ENCODE results near the gene SCLY.

SCLY gene

GRCh38 chr2:238120463-238121298 lies 59.9 kb downstream of the SCLY start:
- no CpG with 5 or more reads among the region's 30 CpGs for WGBS (ENCODE audit: insufficient coverage, insufficient read length)
- H3K4me1 ChIP-seq (ENCODE audit: control insufficient read depth, insufficient read depth, low read length), result 0 out of 2 replicates have a peak, but pooled peaks cover 3% of the 10 kb centered on the region

GRCh38 chr2:238121511-238122286 lies 60.9 kb downstream of the SCLY start:
- DNase-seq (ENCODE audit: low read depth, low spot score), result no peak
- Histone ChIP-seq H3K36me3 (ENCODE audit: control insufficient read depth, insufficient read depth, low read length) (no peaks in the 10 kb centered on the region; the same call in 1 of the 2 replicates), H3K9me3 (ENCODE audit: control insufficient read depth, insufficient read depth, low read length) (no peaks in the 10 kb centered on the region), H3K27ac (ENCODE audit: low read length) (no peak overlapping the region), H3K27me3 (ENCODE audit: control insufficient read depth, insufficient read depth, low read length) (no peaks in the 10 kb centered on the region), H3K4me3 (ENCODE audit: low read length) (no peak overlapping the region), H3K4me1 (ENCODE audit: control insufficient read depth, insufficient read depth, low read length) (0 out of 2 replicates have a peak, but pooled peaks cover 3% of the 10 kb centered on the region)
- no CpG with 5 or more reads among the region's 27 CpGs for whole genome bisulfite sequencing (ENCODE audit: insufficient coverage, insufficient read length)

More at GRCh38 chr2:238120463-238121298, 59.9 kb downstream of the SCLY start:
- Histone ChIP-seq H3K9me3 (ENCODE audit: control insufficient read depth, insufficient read depth, low read length) (no peaks in the 10 kb centered on the region), H3K36me3 (ENCODE audit: control insufficient read depth, insufficient read depth, low read length) (no peaks in the 10 kb centered on the region; the same call in 1 of the 2 replicates), H3K27me3 (ENCODE audit: control insufficient read depth, insufficient read depth, low read length) (no peaks in the 10 kb centered on the region), H3K4me3 (ENCODE audit: low read length) (no peak overlapping the region), H3K27ac (ENCODE audit: low read length) (no peak overlapping the region)
- no peak for DNase-seq (ENCODE audit: low read depth, low spot score)

GRCh38 chr2:238122287-238123217 lies 61.8 kb downstream of the SCLY start:
- Histone ChIP-seq H3K9me3 (ENCODE audit: control insufficient read depth, insufficient read depth, low read length) (no peaks in the 10 kb centered on the region), H3K27ac (ENCODE audit: low read length) (no peak overlapping the region), H3K36me3 (ENCODE audit: control insufficient read depth, insufficient read depth, low read length) (no peaks in the 10 kb centered on the region), H3K4me3 (ENCODE audit: low read length) (no peak overlapping the region), H3K4me1 (ENCODE audit: control insufficient read depth, insufficient read depth, low read length) (0 out of 2 replicates have a peak, but pooled peaks cover 3% of the 10 kb centered on the region), H3K27me3 (ENCODE audit: control insufficient read depth, insufficient read depth, low read length) (no peaks in the 10 kb centered on the region)
- WGBS (ENCODE audit: insufficient coverage, insufficient read length), result no CpG with 5 or more reads among the region's 29 CpGs
- no peak for DNase-seq (ENCODE audit: low read depth, low spot score)

- no peaks in the 10 kb centered on the region for H3K9me3 ChIP-seq (ENCODE audit: control insufficient read depth, insufficient read depth, low read length)
- no peak for DNase-seq (ENCODE audit: low read depth, low spot score)
- H3K27ac ChIP-seq (ENCODE audit: low read length), result no peak overlapping the region
- no peaks in the 10 kb centered on the region for H3K27me3 ChIP-seq (ENCODE audit: control insufficient read depth, insufficient read depth, low read length)
- no peaks in the 10 kb centered on the region for H3K36me3 ChIP-seq (ENCODE audit: control insufficient read depth, insufficient read depth, low read length)
- H3K4me1 ChIP-seq (ENCODE audit: control insufficient read depth, insufficient read depth, low read length), result peaks cover 5% of the 10 kb centered on the region; the same call in 1 of the 2 replicates
- no CpG with 5 or more reads among the region's 22 CpGs for WGBS (ENCODE audit: insufficient coverage, insufficient read length)
- no peak overlapping the region for H3K4me3 ChIP-seq (ENCODE audit: low read length)
Observed at GRCh38 chr2:238123218-238123971, 62.6 kb downstream of the SCLY start.

GRCh38 chr2:238123991-238124470 lies 63.2 kb downstream of the SCLY start:
- Histone ChIP-seq H3K27me3 (ENCODE audit: control insufficient read depth, insufficient read depth, low read length) (no peaks in the 10 kb centered on the region), H3K4me1 (ENCODE audit: control insufficient read depth, insufficient read depth, low read length) (peaks cover 9% of the 10 kb centered on the region; the same call in 1 of the 2 replicates)
- WGBS (ENCODE audit: insufficient coverage, insufficient read length), result no CpG with 5 or more reads among the region's 14 CpGs

GRCh38 chr2:238124488-238125126 lies 63.8 kb downstream of the SCLY start:
- Histone ChIP-seq H3K4me3 (ENCODE audit: low read length) (no peak overlapping the region), H3K27me3 (ENCODE audit: control insufficient read depth, insufficient read depth, low read length) (no peaks in the 10 kb centered on the region), H3K36me3 (ENCODE audit: control insufficient read depth, insufficient read depth, low read length) (no peaks in the 10 kb centered on the region), H3K4me1 (ENCODE audit: control insufficient read depth, insufficient read depth, low read length) (peaks cover 9% of the 10 kb centered on the region; the same call in 1 of the 2 replicates), H3K9me3 (ENCODE audit: control insufficient read depth, insufficient read depth, low read length) (no peaks in the 10 kb centered on the region), H3K27ac (ENCODE audit: low read length) (no peak overlapping the region)
- no peak for DNase-seq (ENCODE audit: low read depth, low spot score)
- WGBS (ENCODE audit: insufficient coverage, insufficient read length), result 90% methylated on average over 4 of the region's 19 CpGs

More at GRCh38 chr2:238123991-238124470, 63.2 kb downstream of the SCLY start:
- Histone ChIP-seq H3K4me3 (ENCODE audit: low read length) (no peak overlapping the region), H3K9me3 (ENCODE audit: control insufficient read depth, insufficient read depth, low read length) (no peaks in the 10 kb centered on the region), H3K27ac (ENCODE audit: low read length) (no peak overlapping the region), H3K36me3 (ENCODE audit: control insufficient read depth, insufficient read depth, low read length) (no peaks in the 10 kb centered on the region)
- no peak for DNase-seq (ENCODE audit: low read depth, low spot score)

- no CpG with 5 or more reads among the region's 20 CpGs for WGBS (ENCODE audit: insufficient coverage, insufficient read length)
- H3K4me3 ChIP-seq (ENCODE audit: low read length), result no peak overlapping the region
- H3K27me3 ChIP-seq (ENCODE audit: control insufficient read depth, insufficient read depth, low read length), result no peaks in the 10 kb centered on the region
- H3K9me3 ChIP-seq (ENCODE audit: control insufficient read depth, insufficient read depth, low read length), result no peaks in the 10 kb centered on the region
- DNase-seq (ENCODE audit: low read depth, low spot score), result no peak
- no peaks in the 10 kb centered on the region for H3K36me3 ChIP-seq (ENCODE audit: control insufficient read depth, insufficient read depth, low read length)
- H3K27ac ChIP-seq (ENCODE audit: low read length), result no peak overlapping the region
- peaks cover 9% of the 10 kb centered on the region; the same call in 1 of the 2 replicates for H3K4me1 ChIP-seq (ENCODE audit: control insufficient read depth, insufficient read depth, low read length)
Observed at GRCh38 chr2:238125127-238125885, 64.5 kb downstream of the SCLY start.

- Histone ChIP-seq H3K9me3 (ENCODE audit: control insufficient read depth, insufficient read depth, low read length) (no peaks in the 10 kb centered on the region), H3K4me3 (ENCODE audit: low read length) (no peak overlapping the region), H3K27me3 (ENCODE audit: control insufficient read depth, insufficient read depth, low read length) (no peaks in the 10 kb centered on the region), H3K4me1 (ENCODE audit: control insufficient read depth, insufficient read depth, low read length) (peaks cover 8% of the 10 kb centered on the region; the same call in 1 of the 2 replicates), H3K36me3 (ENCODE audit: control insufficient read depth, insufficient read depth, low read length) (no peaks in the 10 kb centered on the region), H3K27ac (ENCODE audit: low read length) (no peak overlapping the region)
- no peak for DNase-seq (ENCODE audit: low read depth, low spot score)
- WGBS (ENCODE audit: insufficient coverage, insufficient read length), result no CpG with 5 or more reads among the region's 2 CpGs
Observed at GRCh38 chr2:238126338-238126737, 65.5 kb downstream of the SCLY start.
